ENCODE measurements around the gene EMX1. TPM values are rescaled to one million over a fixed set of nuclear protein-coding genes. Genes with fewer than 3 reads are reported as not detected.

Gene EMX1
- total RNA-seq, 1 experiment from 2014 or later = 0.72 TPM

GRCh38 chr2:72934683-72935610, 17.6 kb downstream of the EMX1 start:
- peak; percentile 71 for TF ChIP-seq CTCF (conservative IDR thresholded peaks at IDR 0.05)
- Mint-ChIP-seq H3K27ac (no peak overlapping the region), H3K27me3 (ENCODE audit: low read depth) (peaks cover 39% of the 10 kb centered on the region), H3K4me1 (peaks cover 25 to 39% of the 10 kb centered on the region in 2 experiments), H3K36me3 (ENCODE audit: insufficient read depth in 1 of 3, low read depth in 3 of 3) (peaks cover 4 to 6% (median 5%) of the 10 kb centered on the region in 3 experiments; a peak in 5 of 7 replicates), H3K9me3 (no peaks in the 10 kb centered on the region), H3K4me3 (no peak overlapping the region)
- Histone ChIP-seq H3K4ac (ENCODE audit: low read depth, low read length) (no peak overlapping the region), H2AFZ (ENCODE audit: low read length) (no peak overlapping the region), H3K23ac (ENCODE audit: insufficient read length, low read depth, low read length) (no peak overlapping the region), H4K5ac (ENCODE audit: insufficient read length, low read depth, low read length) (no peak overlapping the region), H3K79me2 (ENCODE audit: insufficient read depth, low read length) (no peaks in the 10 kb centered on the region), H3K27me3 (ENCODE audit: insufficient read depth, low read length) (no peaks in the 10 kb centered on the region; the same call in 1 of the 2 replicates), H3K9ac (ENCODE audit: extremely low read depth, insufficient read length, low read length) (no peak overlapping the region), H2BK15ac (ENCODE audit: low read depth, low read length) (no peak overlapping the region), H3K9me3 (ENCODE audit: control insufficient read depth, low read depth, low read length) (no peaks in the 10 kb centered on the region), H3K4me1 (ENCODE audit: insufficient read depth, low read length) (no peaks in the 10 kb centered on the region; the same call in 1 of the 2 replicates), H3K18ac (ENCODE audit: insufficient read length, low read depth, low read length) (no peak overlapping the region), H2AK5ac (ENCODE audit: insufficient read length, low read length) (no peak overlapping the region), H3K4me2 (ENCODE audit: insufficient read depth, insufficient read length, low read length) (no peak overlapping the region), H2BK120ac (ENCODE audit: low read depth, low read length, poor library complexity, severe bottlenecking) (no peak overlapping the region), H4K91ac (ENCODE audit: insufficient read length, low read depth, low read length) (no peak overlapping the region), H2BK5ac (ENCODE audit: insufficient read length, low read length) (no peak overlapping the region), H2BK12ac (ENCODE audit: insufficient read length, low read depth, low read length) (no peak overlapping the region), H4K8ac (replicated peaks; ENCODE audit: insufficient read length, low read depth, low read length) (no peak overlapping the region), H3T11ph (ENCODE audit: low read length) (no peak overlapping the region), H2BK20ac (ENCODE audit: low read depth, low read length, poor library complexity, severe bottlenecking) (no peak overlapping the region), H3K23me2 (ENCODE audit: insufficient read length, low read depth, low read length, poor library complexity, severe bottlenecking) (no peaks in the 10 kb centered on the region), H3K14ac (ENCODE audit: insufficient read depth, low read length) (no peak overlapping the region), H3K27ac (ENCODE audit: insufficient read length, low read depth, low read length) (no peak overlapping the region), H3K56ac (ENCODE audit: insufficient read length, low read depth, low read length) (no peak overlapping the region), H3K79me1 (ENCODE audit: insufficient read depth, low read depth, low read length, poor library complexity, severe bottlenecking) (no peaks in the 10 kb centered on the region), H4K20me1 (ENCODE audit: control insufficient read depth, insufficient read depth, insufficient read length) (no peaks in the 10 kb centered on the region)
- DNase-seq = peak; percentile 69
- WGBS (ENCODE audit: extremely low coverage, insufficient read length, low lambda C conversion rate) = no CpG with 5 or more reads among the region's 14 CpGs
